ENCODE results near the gene DEGS1.

- TF ChIP-seq CTCF (conservative IDR thresholded peaks at IDR 0.05; ENCODE audit: low read depth in 2 of 2) (no peak), POLR2AphosphoS5 (IDR thresholded peaks at IDR 0.05; ENCODE audit: low read depth) (no peak), EZH2 (IDR thresholded peaks at IDR 0.05; ENCODE audit: low read depth, unreplicated experiment) (no peak), CREB1 (CRISPR knock-in tag; IDR thresholded peaks at IDR 0.05; ENCODE audit: low read depth) (no peak), REST (IDR thresholded peaks at IDR 0.05; ENCODE audit: unreplicated experiment) (no peak), JUNB (IDR thresholded peaks at IDR 0.05; ENCODE audit: unreplicated experiment) (no peak), ETS1 (IDR thresholded peaks at IDR 0.05) (no peak), EZH2phosphoT487 (IDR thresholded peaks at IDR 0.05; ENCODE audit: unreplicated experiment) (no peak), NANOG (IDR thresholded peaks at IDR 0.05; ENCODE audit: borderline replicate concordance) (no peak), ZNF114 (CRISPR knock-in tag; IDR thresholded peaks at IDR 0.05) (no peak), ZNF331 (CRISPR knock-in tag; IDR thresholded peaks at IDR 0.05; ENCODE audit: low read depth) (no peak)
Measured at GRCh38 chr1:224193319-224193966, 10.4 kb downstream of the DEGS1 start.

All from GM23338 (cell line).